Activated CD8-positive, alpha-beta memory T cell treated with anti-CD3 and anti-CD28 coated beads, Interleukin-2, amount 50 U/mL, for 48 hours (primary cell): ENCODE results near the gene CUL5.

Experiments used
- DNase-seq: peaks from one replicate; pipeline ENCODE4 v3.0.0-alpha.2; 2020

Gene CUL5

DNA sequence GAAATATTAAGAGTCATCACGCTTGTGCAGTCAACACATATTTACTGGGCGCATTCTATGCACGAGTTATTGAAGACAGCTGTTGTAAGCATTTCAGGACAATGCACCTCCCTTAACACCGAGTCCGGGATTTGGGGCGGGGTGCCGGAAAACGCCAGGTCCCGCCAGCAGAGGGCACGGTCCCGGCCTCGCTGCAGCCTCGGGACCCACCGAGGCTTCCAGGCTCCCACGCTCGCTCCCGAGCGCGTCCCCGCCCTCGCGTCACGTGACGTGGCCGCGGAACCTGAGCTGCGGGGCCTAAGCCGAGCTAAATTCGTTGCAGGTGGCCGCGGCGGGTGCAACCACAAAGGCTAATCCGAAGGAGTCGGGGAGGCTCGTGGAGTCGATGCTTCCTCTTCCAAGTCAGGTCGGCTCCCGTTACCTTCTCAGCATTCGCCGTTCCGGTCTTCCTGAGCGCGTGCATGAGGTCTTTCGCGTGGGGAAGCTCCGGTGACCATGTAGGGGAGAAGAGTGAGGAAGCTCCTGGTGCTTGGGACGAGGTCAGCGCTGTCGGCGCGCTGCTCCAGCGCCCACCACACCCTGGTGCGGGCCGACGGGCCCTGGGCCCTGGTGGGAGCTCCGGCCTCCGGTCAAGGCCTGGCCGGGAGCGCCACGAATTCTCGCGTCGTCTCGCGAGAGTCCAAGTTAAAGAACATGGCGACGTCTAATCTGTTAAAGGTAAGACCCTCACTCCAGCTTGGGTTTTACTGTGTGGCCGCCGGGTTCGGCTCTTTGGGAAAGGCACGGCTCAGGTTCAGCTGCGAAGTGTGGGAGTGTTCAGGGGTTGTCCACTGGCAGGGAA, at the start of gene CUL5:
Gene CUL5, plus strand, starts transcription at position 243 of the 841 bp plus-strand sequence. Its CDS starts 451 bp downstream, at position 694.
- peak; percentile 95 for DNase-seq

DNA sequence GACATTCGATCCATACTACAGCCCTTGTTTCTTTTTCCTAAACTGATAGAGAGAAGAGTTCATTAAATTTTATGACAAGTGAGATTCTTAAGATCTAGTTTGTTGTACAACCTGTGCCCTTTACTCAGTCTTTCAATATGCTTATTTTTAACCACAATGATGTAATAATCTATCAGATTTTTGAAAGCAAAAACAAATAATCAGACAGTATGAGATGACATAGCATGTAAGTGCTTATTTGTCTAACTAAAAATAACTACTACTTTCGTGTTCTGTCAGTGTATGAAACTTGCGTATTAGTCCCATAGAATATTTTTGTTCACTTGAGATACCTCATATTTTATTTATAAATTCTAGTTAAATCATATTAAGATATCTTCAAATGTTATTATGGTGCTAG, 47.2 kb upstream of the CUL5 start:
- DNase-seq, result no peak

DNA sequence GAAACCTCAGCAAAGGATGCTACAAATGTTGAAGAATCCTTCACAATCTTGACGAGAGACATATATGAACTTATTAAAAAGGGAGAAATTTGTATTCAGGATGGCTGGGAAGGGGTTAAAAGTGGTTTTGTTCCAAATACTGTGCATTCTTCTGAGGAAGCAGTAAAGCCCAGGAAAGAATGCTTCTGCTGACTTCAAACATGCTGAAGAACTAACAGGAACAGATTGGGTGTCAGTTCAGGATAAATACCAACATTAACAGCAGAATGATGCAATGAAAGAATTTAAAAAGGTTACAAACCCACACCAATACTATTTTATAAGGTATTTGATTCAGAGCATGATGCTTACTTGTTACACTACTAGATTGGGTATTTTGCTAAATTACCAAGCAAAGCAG, 46.5 kb upstream of the CUL5 start:
- DNase-seq, result no peak

DNA sequence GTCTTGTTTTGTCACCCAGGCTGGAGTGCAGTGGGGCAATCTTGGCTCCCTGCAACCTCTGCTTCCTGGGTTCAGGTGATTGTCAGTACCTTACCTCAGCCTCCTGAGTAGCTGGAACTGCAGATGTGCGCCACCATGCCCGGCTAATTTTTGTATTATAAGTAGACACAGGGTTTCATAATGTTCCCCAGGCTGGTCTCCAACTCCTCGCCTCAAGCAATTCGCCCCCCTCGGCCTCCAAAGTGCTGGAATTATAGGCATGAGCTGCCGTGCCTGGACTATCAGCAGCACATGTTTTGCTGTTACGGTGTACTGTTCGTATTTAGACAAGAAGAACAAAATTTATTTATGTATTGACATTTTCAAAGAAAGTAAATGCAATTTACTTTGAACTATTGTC, 45.6 kb upstream of the CUL5 start:
- DNase-seq, result no peak

DNA sequence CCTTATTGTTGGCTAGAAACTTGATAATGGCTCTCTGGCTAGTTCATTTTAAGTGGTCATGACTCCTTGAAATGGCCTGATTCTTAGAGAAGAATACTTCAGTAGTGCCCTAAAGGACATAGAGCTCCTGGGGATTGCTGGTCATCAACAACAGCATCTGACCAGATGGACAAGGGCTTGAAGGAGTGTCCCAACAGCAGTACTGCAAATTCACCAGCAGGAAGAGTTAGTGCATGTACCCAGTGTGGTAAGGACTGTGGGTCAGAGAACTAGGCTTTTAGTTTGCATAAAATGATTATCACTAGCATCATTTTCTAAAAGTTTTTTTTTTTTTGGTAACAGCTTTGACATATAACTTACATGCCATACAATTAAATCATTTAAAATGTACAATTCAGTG, 39.5 kb upstream of the CUL5 start:
- no peak for DNase-seq

DNA sequence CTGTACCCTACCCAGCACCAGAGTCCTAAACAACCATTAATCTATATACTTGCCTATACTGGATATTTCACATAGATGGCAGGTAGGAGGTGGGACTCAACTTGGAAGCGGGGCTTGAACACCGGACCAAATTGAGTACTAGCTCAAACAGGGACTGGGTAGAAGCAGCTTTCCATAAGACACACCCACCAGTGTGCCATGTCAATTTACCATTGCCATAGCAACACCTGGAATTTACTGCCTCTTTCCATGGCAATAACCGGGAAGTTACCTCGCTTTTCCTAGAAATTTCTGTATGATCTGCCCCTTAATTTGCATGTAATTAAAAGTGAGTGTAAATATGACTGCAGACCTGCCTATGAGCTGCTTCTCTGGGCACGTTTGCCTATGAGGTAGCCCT, 38.6 kb upstream of the CUL5 start:
- DNase-seq, result no peak

DNA sequence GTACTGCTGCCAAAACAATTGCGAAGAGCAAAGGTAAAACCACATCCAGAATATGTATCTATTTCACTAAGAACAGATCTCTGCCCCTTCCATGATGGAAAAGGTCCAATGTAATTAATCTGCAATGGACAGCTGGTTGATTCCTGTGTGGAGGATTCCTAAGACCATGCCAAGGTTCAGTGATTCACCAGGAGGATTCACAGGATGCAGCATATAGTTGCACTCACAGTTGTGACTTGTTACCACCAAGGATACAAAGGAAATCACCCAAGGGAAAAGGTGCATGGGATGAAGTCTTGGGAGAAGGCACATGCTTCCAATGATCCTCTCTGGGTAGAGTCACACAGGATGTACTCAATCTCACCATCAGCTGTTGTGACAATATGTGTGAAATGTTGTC, 35.1 kb upstream of the CUL5 start:
- DNase-seq, result no peak

DNA sequence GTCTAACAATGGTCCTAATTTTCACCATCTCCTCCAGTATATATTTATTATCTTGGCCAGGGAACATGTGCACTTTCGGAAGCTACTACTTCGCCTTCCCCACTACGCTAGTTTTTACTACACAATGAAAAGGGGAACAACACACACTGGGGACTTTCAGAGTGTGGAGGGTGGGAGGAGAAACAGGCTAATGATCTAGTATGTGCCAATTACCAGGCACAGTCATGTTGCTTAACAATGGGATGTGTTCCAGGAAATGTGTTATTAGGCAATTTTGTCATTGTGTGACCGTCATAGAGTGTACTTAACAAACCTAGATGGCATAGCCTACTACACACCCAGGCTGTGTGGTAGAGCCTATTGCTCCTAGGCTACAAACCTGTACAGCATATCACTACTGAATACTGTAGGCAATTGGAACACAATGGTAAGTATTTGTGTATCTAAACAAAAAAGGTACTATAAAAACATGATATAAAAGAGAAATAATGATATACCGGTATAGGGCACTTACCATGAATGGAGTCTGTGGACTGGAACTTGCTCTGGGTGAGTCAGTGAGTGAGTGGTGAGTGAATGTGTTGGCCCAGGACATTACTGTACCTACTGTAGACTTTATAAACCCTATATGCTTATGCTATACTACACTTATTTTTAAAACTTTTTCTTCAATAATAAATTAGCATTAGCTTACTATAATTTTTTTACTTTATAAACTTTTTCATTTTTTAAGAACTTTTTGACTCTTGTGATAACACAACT, 20.1 kb upstream of the CUL5 start:
- no peak for DNase-seq

DNA sequence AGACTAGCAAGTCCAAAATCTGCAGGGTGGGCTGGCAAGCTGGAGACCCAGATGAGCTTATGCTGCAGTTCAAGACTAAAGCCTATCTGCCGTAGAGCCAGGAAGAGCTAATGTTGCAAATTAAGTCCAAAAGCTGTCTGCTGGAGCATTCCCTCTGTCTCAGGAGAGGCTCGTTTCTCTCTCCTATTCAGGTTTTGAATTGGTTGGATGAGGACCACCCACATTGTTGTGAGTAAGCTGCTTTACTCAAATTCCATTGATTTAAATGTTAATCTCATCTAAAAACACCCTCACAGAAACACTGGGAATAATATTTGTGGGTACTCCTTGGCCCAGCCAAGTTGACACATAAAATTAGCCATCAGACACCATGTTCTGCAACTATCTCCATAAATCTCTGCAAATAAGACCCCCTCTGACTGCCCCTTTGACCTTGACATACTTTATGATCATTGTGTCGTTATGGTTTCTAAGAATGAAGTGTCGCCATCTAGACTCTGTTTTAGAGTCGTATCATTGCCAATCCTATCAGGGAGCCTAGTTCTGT, 16.8 kb upstream of the CUL5 start:
- no peak for DNase-seq

DNA sequence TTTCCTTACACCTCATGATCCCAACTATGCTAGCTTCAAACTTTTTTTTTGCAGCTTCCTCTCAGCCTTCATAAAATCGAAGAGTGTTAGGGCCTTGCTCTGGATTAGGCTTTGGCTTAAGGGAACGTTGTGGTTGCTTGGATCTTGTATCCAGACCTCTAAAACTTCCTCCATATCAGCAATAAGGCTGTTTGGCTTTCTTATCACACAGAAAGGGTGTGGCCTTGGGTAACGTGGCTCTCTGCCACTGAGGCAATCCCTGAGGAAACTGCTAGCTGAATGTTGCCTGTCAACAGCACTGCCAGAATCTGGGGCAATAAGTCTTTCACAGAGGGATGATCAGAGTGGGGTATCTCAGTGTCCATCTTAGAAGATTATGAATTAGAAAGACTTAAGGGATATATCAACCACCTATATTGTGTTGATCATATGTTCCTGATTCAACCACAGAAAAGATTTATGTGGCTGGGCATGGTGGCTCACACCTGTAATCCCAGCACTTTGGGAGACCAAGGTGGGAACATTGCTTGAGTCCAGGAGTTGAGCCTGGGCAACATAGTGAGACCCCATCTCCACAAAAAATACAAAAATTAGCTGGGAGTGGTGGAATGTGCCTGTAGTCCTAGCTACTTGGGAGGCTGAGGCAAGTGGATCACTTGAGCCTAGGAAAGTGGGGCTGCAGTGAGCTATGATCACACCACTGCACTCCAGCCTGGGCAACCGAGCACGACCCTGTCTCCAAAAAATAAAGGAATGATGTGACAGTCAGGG, 12.5 kb upstream of the CUL5 start:
- DNase-seq, result no peak

DNA sequence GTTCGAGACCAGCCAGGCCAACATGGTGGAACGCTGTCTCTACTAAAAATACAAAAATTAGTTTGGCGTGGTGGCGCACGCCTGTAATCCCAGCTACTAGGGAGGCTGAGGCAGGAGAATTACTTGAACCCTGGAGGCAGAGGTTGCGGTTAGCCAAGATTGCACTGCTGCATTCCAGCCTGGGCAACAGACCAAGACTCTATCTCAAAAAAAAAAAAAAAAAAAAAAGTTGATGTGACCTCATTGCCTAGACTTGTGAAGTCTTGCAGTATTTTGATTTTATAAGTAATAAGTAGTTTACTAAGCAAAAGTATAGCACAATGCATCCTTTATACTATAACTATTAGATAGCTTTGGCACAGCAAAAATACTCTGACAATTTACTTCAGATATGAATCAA, 9.9 kb upstream of the CUL5 start:
- DNase-seq, result no peak

DNA sequence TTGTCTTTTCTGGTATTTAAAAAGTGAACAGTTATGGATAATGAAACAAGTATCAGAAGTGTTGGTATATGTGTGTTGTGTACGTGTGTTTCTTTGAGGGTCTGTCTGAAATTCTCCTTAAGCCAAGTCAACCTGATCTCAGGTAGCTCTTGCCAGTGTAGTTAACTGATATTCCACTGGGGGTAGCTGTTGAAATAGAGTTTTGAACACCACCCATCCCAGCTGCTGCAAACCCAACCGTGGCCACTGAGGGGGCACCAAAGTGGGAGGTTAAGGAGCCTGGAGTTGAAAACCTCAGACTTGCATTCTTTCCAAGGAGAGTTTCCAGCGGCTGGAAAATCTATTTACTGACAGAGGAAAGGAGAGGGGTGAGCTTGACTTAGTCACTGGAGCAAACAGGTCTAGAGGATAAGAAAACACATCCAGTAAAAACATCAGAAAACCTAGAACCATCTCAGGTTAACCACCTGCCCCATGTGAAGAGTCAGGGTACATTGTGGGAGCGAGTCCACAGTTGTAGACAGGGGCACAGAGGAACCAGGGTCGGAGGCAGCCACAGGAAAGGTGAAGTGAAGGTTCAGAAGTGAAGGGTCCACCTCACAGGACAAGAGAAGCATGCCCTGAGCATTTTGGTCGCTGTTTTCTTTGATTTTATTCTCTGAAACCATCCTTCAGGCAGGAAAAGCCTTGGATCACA, 8.8 kb upstream of the CUL5 start:
- peak; percentile 60 for DNase-seq

DNA sequence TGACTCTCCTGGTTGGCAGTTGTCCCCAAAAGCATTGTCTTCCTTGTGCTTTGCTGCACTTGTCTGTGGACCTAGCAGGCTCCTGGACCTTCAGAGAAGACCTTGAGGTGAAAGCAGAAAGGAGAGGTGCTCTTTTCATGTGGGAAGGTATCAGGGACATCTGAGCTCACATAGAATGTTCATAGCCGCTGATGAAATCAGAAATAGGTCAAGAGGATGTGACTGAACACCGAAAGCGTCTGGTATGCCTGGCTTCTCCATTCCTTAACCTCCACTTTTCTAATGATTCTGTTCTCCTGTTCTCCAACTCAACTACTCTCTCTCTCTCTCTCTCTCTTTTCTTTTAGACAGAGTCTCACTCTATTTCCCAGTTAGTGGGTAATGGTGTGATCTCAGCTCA, 6.2 kb upstream of the CUL5 start:
- DNase-seq, result no peak

DNA sequence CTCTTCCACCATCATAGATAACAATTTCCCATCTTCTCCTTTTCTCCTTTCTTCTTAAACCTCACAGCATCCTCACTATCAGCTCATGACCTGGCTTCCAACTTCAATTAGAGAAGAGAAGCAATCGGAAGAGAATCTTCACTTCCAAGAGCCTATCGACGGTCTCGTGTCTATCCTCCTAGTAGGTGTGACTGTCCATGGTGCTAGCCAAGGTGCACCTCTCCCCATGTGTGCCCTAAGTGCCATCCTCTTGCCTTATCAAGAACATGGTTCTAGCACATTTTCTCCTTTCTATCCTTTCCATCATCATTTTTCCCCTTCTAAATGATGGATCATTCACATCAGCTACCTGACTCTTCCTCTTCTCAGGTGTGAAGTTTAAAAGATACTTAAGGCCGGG, 5.1 kb upstream of the CUL5 start:
- DNase-seq, result no peak

DNA sequence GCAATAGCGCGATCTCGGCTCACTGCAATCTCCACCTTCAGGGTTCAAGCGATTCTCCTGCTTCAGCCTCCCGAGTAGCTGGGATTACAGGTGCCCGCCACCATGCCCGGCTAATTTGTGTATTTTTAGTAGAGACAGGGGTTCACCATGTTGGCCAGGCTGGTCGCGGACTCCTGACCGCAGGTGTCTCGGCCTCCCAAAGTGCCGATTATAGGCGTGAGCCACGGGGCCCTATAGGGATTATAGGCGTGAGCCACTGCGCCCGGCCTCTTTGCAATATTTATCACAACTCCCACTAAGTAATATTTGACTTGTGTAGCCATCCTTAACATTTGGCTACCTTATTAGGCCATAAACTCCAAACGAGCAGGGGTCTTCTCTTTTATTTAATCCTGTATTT, 879 bp upstream of the CUL5 start:
- no peak for DNase-seq

DNA sequence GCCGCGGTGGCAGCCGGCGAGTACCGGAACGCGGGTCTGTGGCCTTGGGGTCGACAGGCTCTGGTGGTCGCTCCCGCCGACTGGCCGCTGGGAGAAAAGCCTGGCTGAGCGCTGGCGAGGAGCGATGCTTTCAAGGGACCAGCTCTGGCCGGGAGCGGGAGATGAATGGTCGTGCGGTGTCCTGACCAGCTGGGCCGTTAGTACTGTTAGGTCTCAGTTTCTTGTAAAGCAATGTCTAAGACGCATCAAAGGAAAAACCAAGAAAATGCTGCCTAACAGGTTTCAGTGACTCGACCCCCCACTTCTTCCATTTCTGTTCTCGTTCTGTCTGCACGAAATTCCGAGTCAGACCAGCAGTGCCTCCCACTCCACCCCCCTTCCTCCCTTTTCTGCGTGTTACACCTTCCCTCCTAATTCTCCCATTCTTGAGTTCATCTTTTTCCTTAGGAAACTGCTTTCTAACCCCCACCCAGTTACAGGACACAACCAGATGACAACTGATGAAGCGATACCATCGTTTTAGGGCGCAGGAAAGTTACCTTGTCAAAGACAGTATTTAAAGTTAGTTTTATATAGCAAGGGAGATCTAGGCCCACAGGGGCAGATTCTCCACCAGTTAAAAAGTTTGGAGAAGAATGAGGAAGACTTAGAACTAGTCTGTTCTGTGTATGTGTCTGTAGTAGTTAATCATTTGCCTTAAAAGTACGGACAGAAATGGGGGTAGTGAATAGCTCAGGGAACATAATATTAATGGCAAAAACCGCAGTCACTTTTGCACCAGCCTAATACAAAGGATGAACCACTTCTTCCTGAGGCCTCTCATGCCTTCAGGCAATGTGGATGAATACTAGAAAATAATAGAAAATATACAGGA, 1.0 kb downstream of the CUL5 start:
- no peak for DNase-seq

DNA sequence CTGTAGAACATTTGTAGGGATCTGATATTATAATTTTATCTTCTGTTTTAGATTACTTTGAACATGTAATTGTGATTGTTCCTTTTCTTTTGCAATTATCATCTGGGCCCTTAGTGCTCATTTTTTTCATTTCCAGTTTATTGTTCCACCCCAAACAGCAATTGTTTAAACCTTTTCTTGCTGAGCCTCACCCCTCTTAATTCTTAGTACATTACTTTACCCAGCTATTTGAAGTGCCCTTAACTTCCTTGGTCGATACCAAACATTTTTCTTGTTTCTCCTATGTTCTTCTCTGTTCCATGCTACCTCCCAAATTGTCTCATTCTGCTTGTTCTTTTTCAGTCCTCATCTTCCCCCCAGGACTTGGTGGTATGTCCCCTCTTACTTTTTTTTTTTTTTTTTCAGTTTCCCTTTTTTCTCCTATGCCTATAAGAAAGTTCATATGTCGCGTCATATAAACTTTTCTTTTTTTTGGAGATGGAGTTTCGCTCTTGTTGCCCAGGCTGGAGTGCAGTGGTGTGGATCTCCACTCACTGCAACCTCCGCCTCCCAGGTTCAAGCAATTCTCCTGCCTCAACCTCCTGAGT, 3.5 kb downstream of the CUL5 start:
- DNase-seq, result no peak

DNA sequence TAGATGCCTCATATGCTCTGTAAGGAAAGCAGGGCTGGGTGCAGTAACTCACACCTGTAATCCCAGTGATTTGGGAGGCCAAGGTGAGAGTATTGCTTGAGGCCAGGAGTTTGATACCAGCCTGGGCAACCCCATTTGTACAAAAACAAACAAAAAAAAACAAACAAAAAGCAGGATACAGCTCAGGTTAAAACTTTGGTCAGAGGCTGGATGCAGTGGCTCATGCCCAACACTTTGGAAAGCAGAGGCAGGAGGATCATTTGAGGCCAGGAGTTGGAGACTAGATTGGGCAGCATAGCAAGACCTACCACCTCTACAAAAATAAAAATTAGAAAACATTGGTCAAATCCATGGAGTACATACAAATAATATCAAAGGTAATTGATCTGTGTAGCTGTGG, 7.9 kb downstream of the CUL5 start:
- DNase-seq, result no peak

DNA sequence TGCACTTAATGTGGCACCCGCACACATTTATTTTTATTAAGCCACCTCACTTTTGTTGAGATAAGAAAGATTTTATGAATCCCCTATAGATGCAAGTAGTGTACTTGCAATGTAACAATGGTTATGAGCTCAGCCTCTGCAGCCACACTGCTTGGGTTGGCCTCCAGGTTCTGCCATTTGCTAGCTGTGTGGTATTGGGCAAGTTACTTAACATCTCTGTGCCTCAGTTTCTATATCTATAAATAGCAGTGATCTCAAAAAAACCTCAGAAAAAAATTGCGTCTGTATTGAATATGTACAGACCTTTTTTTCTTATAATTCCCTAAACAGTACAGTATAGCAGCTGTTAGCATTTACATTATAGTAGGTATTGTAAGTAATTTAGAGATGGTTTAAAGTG, 10.0 kb downstream of the CUL5 start:
- no peak for DNase-seq

DNA sequence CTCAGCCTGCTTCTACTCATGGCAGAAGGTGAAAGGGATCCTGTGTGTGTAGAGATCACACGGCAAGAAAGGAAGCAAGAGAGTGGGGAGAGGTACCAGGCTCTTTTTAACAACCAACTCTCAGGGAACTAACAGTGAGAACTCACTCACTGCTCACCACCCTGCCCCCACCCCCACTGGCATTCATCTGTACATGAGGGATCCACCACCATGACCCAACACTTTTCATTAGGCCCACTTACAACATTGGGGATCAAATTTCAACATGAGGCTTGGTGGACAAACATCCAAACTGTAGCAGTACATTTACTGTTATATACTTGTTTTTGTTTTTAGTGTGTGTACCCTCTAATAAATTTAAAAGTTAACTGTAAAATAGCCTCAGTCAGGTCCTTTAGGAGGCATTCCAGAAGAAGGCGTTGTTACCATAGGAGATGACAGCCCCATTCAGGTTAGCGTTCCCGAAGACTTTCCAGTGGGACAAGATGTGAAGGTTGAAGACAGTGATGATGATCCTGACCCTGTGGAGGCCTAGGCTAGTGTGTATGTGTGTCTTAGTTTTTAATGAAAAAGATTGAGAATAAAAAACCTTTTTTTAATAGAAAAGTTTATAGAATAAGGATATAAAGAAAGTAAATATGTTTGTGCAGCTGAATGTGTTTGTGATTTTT, 11.3 kb downstream of the CUL5 start:
- no peak for DNase-seq
